UCSD-AML1 (cell line): ENCODE measurements around the gene BRMS1L.
"Not testable (repeated sequence)": the region's sequence is repeated elsewhere in the genome, so short reads cannot be mapped to it uniquely, and the experiment has no call there.

Experiments used
- DNase-seq: peaks from one replicate; lab custom pipeline; 2025; ENCODE audit not compliant: unreplicated experiment; lab: John Stamatoyannopoulos, UW

The BRMS1L gene

GRCh38 chr14:35826218-35826951, at the start of gene BRMS1L:
BRMS1L (plus strand) TSS chr14:35826338; CDS start chr14:35826517, 179 bp downstream.
- DNase-seq = peak; percentile 98

- no peak for DNase-seq
Measured at GRCh38 chr14:35776823-35777222, 49.3 kb upstream of the BRMS1L start.

- DNase-seq = not testable (repeated sequence)
Measured at GRCh38 chr14:35777550-35777949, 48.6 kb upstream of the BRMS1L start.

- no peak for DNase-seq
Measured at GRCh38 chr14:35779368-35779767, 46.8 kb upstream of the BRMS1L start.

- DNase-seq = no peak
Measured at GRCh38 chr14:35783699-35784098, 42.4 kb upstream of the BRMS1L start.

- DNase-seq = no peak
Measured at GRCh38 chr14:35786856-35787255, 39.3 kb upstream of the BRMS1L start.

- DNase-seq = no peak
Measured at GRCh38 chr14:35789651-35790050, 36.5 kb upstream of the BRMS1L start.

- no peak for DNase-seq
Measured at GRCh38 chr14:35797796-35798195, 28.3 kb upstream of the BRMS1L start.

GRCh38 chr14:35806006-35806907, 19.9 kb upstream of the BRMS1L start:
- DNase-seq = no peak

- DNase-seq = no peak
Measured at GRCh38 chr14:35807131-35807961, 18.8 kb upstream of the BRMS1L start.

GRCh38 chr14:35808076-35808637, 18.0 kb upstream of the BRMS1L start:
- peak; percentile 9 for DNase-seq

- DNase-seq = peak; percentile 91
Measured at GRCh38 chr14:35808638-35809563, 17.2 kb upstream of the BRMS1L start, which contains the start of gene RALGAPA1. RALGAPA1 (minus strand) TSS chr14:35809295; CDS start chr14:35808835, 460 bp downstream.

- no peak for DNase-seq
Measured at GRCh38 chr14:35809597-35809996, 16.5 kb upstream of the BRMS1L start.

GRCh38 chr14:35810963-35811362, 15.2 kb upstream of the BRMS1L start:
- DNase-seq = no peak

- peak; percentile 43 for DNase-seq
Measured at GRCh38 chr14:35814371-35815005, 11.7 kb upstream of the BRMS1L start.

GRCh38 chr14:35818346-35819115, 7.6 kb upstream of the BRMS1L start:
- DNase-seq = no peak

- DNase-seq = no peak
Measured at GRCh38 chr14:35819591-35820540, 6.3 kb upstream of the BRMS1L start.
